NCI-H2107 (cell line): ENCODE data around the gene NUCB2.
"Not testable (repeated sequence)": the region's sequence is repeated elsewhere in the genome, so short reads cannot be mapped to it uniquely, and the experiment has no call there.

Experiments
- DNase-seq: peaks from one replicate; lab custom pipeline; 2025; lab: John Stamatoyannopoulos, UW

Gene NUCB2

DNA sequence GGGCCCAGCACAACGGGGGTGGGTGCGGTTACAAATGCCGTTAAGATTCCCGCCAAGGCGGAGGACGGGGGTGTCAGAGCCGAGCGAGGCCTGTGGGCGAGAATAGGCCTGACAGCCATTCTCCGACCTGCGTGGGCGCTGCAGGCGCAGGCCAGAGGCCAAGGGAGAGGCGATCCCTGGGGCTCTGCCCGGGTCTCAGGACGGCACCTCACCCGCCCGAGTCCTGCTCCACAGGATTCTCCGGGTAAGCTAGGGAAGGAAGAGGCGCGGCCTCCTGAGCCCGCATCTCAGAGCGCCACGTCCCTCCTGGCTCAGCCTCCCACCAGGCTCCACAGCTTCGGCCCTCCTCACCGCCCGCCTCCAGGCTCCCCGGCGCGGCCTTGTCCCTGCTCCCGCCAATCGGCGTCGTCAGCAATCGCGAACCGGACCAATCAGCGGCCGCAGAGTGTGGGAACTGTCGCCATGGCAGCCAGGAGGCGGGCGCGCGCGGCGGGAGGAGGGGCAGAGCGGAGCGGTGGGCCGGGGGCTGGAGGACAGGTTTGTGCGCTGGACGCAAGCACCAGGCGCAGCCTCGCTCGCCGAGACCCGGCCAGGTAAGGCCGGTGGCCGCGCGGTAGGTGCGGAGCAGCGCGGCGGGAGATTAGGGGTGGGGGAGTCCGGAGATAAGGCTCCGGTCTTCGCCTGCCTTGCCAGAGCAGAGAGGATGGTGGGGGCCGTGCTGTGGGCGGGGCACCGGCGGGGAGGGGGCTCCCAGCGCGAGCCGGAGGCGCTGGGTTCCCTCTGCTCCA is at the start of gene NUCB2:
Gene NUCB2 (plus strand): TSS at position 504 of the 788 bp plus-strand sequence. CDS start 18,585 bp downstream, outside the sequence.
- peak; percentile 97 for DNase-seq

DNA sequence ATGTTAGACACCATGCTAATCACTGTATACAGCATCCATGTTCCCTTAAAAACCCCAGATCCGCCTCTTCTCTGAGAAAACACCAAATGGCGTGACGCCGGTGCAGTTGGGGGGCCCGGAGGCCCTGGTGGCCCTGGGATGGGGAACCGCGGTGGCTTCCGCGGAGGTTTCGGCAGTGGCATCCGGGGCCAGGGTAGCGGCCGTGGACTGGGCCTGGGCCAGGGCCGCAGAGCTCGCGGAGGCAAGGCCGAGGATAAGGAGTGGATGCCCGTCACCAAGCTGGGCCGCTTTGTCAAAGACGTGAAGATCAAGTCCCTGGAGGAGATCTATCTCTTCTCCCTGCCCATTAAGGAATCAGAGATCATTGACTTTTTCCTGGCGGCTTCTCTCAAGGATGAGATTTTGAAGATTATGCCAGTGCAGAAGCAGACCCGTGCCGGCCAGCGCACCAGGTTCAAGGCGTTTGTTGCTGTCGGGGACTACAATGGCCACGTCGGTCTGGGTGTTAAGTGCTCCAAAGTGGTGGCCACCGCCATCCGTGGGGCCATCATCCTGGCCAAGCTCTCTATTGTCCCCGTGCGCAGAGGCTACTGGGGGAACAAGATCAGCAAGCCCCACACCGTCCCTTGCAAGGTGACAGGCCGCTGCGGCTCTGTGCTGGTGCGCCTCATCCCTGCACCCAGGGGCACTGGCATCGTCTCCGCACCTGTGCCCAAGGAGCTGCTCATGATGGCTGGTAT is 48.2 kb upstream of the NUCB2 start:
- DNase-seq = not testable (repeated sequence)

DNA sequence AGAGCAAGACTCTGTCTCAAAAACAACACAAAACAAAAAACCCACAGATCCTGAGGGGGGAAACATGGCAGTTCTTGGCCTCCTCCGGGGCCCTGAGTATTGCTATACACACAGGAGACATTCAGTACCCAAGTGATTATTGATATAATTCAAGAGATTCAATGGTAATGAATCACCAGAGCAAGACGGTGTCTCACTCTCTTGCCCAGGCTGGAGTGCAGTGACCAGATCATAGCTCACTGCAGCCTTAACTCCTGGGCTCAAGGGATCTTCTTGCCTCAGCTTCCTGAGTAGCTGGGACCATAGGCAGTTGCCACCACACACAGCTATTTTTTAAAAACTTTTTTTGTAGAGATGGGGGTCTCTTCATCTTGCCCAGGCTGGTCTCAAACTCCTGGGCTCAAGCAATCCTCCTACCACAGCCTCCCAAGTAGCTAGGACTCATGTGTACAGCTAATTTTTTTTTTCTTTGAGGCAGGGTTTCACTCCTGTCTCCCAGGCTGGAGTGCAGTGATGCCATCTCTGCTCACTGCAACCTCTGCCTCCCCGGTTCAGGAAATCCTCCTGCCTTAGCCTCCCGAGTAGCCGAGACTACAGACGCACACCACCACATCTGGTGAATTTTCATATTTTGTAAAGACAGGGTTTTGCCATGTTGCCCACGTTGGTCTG is 46.9 kb upstream of the NUCB2 start:
- DNase-seq = no peak

GRCh38 chr11:17230867-17231851 is 45.4 kb upstream of the NUCB2 start:
- no peak for DNase-seq

DNA sequence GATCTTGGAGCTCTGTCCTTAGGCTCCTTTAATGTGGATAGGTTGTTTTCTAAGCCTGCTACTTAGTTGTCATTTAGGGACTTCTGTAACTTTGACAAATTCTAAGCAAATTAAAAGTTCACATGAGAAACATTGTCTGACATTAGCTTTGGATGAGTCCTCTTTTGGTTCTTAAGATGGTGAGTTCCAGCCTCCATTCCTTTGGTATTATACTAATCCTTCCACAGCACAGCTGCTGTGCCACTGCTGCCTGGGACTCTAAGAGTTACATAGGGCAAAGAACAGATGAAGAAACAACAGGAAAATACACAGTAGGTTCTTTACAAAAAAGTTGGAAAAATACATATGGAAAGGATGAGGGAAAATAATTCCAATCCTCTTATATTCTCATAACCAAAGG is 43.4 kb upstream of the NUCB2 start:
- DNase-seq = no peak

GRCh38 chr11:17238377-17238776 is 38.2 kb upstream of the NUCB2 start:
- no peak for DNase-seq

DNA sequence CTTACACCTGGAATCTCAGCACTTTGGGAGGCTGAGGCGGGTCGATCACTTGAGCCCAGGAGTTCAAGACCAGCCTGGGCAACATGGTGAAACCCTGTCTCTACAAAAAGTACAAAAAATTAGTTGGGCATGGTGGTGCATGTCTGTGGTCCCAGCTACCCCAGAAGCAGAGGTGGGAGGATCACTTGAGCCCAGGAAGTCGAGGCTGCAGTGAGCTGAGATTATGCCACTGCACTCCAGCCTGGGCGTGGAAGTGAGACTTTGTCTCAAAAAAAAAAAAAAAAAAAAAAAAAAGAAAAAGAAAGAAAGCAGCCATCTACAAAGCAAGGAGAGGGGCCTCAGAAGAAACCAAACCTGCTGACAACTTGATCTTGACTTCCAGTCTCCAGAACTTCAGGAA is 36.6 kb upstream of the NUCB2 start:
- not testable (repeated sequence) for DNase-seq

DNA sequence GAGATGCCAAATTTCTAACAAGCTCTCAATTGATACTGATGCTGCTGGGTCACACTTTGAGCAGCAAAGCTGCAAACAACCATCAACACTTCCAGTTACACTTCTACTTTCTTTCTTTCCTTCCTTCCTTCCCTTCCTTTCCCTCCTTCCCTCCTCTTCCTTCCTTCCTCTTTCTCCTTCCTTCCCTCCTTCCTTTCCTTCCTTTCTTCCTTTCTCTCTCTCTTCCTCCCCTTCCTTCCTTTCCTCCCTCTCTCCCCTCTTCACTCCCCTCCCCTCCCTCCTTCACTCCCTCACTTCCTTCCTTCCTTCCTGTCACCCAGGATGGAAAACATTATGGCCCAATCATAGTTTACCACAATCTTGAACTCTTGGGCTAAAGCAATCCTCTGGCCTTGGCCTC is 35.8 kb upstream of the NUCB2 start:
- DNase-seq = no peak

DNA sequence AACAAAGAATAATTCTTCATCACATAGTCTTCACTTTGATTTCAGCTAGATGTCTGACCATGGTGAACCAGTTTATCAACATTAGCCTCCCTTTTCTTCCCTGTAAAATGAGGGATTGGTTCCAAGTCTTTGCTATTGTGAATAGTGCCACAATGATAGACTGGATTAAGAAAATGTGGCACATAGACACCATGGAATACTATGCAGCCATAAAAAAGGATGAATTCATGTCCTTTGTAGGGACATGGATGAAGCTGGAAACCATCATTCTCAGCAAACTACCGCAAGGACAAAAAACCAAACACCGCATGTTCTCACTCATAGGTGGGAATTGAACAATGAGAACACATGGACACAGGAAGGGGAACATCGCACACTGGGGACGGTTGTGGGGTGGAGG is 33.6 kb upstream of the NUCB2 start:
- DNase-seq = not testable (repeated sequence)

GRCh38 chr11:17244046-17244445 is 32.5 kb upstream of the NUCB2 start:
- no peak for DNase-seq

DNA sequence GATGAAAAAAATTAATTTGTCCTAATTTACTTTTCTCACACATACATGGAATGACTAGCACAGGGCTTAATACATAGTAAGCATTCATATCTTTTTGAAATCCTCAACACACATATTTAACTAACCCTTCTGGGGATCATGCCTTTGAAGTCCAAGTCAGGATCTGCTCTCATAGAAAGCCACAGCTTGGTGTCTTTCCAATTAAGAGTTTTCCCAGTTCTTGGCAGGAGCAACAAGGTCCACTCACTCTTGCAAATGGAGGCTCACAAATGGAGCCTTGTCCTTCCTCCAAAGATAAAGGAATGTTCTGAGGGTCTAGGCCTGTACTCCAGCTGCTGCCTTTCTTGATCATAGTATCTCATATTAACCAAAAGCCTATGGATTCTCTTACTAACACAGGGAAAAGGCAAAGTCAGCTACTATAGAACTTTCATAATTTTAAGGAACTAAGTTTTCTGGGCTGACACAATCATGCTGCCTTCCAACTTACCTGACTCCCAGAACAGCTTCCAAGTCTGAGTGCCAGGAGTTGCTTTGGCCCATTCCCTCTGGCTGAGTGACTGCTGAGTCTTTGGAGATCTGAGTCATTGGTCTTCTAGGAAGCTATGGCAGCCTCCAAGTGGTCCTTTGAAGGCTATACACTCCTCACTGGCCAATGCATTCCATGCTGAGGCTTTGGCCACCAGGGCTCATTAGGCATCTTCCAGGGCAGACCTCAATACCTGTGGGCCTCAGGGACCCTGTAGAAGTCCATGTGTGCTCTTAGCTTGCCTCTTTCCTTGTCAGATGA is 25.8 kb upstream of the NUCB2 start:
- DNase-seq = no peak

- DNase-seq = no peak
These were observed 23.8 kb upstream of the NUCB2 start for GRCh38 chr11:17252704-17253103.

GRCh38 chr11:17256512-17256911 is 20.0 kb upstream of the NUCB2 start:
- DNase-seq = no peak

GRCh38 chr11:17257196-17257595 is 19.3 kb upstream of the NUCB2 start:
- DNase-seq = no peak

GRCh38 chr11:17258670-17259069 is 17.9 kb upstream of the NUCB2 start:
- no peak for DNase-seq

GRCh38 chr11:17259519-17259918 is 17.0 kb upstream of the NUCB2 start:
- DNase-seq = no peak

- DNase-seq = no peak
These were observed 16.5 kb upstream of the NUCB2 start for GRCh38 chr11:17260020-17260419.

DNA sequence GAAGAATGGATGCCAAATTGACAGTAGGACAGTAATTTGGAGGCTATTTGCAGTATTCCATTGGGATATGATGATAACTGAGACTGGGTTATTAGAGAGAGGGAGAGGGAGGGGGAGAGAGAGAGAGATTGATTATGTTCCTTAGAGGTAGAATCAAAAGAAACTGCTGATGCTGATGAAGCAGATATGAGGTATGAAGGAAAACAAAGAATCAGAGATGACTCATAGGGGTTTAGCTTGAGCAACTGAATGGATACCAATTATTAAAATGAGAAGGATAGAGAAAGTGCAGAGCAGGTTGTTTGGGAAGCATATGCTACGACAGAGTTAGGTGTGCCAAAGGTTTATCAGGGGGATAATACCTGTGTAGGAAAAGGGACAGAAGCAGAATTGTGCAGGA is 12.8 kb upstream of the NUCB2 start:
- DNase-seq = no peak

- DNase-seq = no peak
These were observed 9.8 kb upstream of the NUCB2 start for GRCh38 chr11:17266781-17267180.

GRCh38 chr11:17267576-17267975 is 9.0 kb upstream of the NUCB2 start:
- DNase-seq = no peak

GRCh38 chr11:17268500-17268899 is 8.0 kb upstream of the NUCB2 start:
- DNase-seq = not testable (repeated sequence)
